ENCODE results near the gene WDR35. TPM values are rescaled to one million over a fixed set of nuclear protein-coding genes. Genes with fewer than 3 reads are reported as not detected.

WDR35 gene
- total RNA-seq, 3 donors from 2014 or later = 12.5 to 18.7 (median 17.7) TPM

DNA sequence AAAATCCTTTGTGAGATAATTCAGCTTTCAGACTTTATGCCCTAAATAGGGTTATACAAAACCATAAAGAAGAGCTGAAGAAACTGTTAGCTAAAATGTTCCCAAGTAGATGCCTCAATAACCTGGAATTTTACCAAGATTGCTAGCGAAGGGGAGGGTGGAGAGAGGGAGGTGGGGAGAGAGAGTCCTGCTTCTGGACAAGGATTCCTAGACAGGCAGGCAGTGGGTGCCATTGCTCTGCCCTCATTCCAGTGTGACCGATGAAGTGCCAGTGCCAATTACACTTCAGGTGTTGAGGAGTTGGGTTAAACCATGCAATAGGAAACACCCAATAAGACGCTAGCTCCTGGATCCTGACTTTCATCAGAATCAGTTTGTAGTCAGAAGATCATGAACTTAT is 43.4 kb upstream of the WDR35 start:
- DNase-seq (ENCODE audit: low spot score in 2 of 2) = no peak
- Histone ChIP-seq H3K27me3 (no peaks in the 10 kb centered on the region), H3K4me1 (no peaks in the 10 kb centered on the region), H3K27ac (no peak overlapping the region), H3K4me3 (no peak overlapping the region), H3K9me3 (peaks cover 4 to 11% of the 10 kb centered on the region in 2 donors), H3K36me3 (peaks cover 17% of the 10 kb centered on the region)
- intact Hi-C loops (cut with DNase I; ENCODE audit: low total_unique reads) = no loop called here
- TF ChIP-seq CTCF (IDR thresholded peaks at IDR 0.05) = no peak
- no peak for TF ChIP-seq POLR2AphosphoS5 (IDR thresholded peaks at IDR 0.05)
- no peak for TF ChIP-seq POLR2A (IDR thresholded peaks at IDR 0.05)

- no peak for TF ChIP-seq CTCF (IDR thresholded peaks at IDR 0.05)
- no peak for TF ChIP-seq POLR2AphosphoS5 (IDR thresholded peaks at IDR 0.05)
- TF ChIP-seq POLR2A (IDR thresholded peaks at IDR 0.05) = no peak
- no peak overlapping the region for H3K4me3 ChIP-seq
- no peak for DNase-seq (ENCODE audit: low spot score in 2 of 2)
- H3K27ac ChIP-seq = no peak overlapping the region
- H3K27me3 ChIP-seq = no peaks in the 10 kb centered on the region
- peaks cover 5 to 14% of the 10 kb centered on the region in 2 donors for H3K9me3 ChIP-seq
- peaks cover 13% of the 10 kb centered on the region for H3K36me3 ChIP-seq
- intact Hi-C loops (cut with DNase I; ENCODE audit: low total_unique reads) = no loop called here
- no peaks in the 10 kb centered on the region for H3K4me1 ChIP-seq
Measured at GRCh38 chr2:20030224-20030623, 40.3 kb upstream of the WDR35 start.

DNA sequence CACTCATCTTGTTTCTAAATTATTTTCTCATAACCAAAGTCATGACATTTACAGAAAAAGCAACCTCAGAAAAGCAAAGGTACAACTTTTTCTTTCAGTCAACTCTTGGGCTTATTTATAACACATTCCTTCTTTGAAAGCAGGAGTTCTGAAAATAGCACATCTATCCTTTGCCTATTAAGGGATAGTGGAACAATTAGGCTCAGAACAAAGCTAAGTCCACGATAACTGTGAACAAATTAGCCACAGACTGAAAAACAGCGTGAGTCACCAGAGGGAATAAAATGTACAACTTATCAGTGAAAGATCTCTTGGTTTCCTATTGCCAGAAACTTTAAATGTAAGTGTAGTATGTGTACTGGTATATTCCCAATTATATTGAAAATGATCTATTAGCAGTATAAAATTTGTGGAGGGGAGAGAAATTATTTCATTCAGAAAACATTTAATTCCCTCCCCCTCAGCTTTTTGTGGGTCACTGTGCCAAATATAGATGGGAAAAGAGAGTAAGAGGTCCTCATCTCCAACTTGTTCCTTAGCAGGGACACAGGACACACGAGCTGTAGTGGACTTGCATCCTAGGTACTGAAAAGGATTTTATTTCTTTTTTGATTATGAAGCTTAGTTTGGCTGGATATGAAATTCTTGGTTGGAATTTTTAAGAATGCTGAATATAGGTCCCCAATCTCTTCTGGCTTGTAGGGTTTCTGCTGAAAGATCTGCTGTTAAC is 38.0 kb upstream of the WDR35 start:
- H3K36me3 ChIP-seq = peaks cover 2% of the 10 kb centered on the region
- H3K4me3 ChIP-seq = no peak overlapping the region
- intact Hi-C loops (cut with DNase I; ENCODE audit: low total_unique reads) = no loop called here

DNA sequence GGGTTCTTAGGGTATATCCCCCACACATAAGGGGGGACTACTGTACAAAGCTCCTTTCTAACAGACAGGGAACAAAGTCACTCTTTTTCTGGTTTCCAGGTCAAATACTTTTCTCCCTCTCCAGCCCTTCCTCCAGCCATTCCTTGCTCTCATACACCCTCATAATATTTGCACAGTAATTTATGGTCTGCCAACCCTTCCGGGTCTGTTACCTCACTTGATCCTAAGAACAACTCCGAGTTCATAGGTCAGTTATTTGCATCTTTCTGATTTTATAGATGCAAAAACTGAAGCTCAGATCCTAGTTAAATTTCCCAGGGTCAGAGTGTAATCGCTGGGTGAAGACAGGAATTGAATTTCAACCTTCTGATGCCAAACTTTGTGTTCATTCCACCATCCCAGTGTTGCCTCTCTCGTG is 37.4 kb upstream of the WDR35 start:
- intact Hi-C loops (cut with DNase I; ENCODE audit: low total_unique reads) = no loop called here
- TF ChIP-seq POLR2AphosphoS5 (IDR thresholded peaks at IDR 0.05) = no peak
- TF ChIP-seq CTCF (IDR thresholded peaks at IDR 0.05) = no peak
- TF ChIP-seq POLR2A (IDR thresholded peaks at IDR 0.05) = no peak
- Histone ChIP-seq H3K27me3 (no peaks in the 10 kb centered on the region), H3K36me3 (no peaks in the 10 kb centered on the region), H3K4me1 (no peaks in the 10 kb centered on the region), H3K4me3 (no peak overlapping the region), H3K27ac (no peak overlapping the region), H3K9me3 (peaks cover 5 to 14% of the 10 kb centered on the region in 2 donors)
- DNase-seq (ENCODE audit: low spot score in 2 of 2) = no peak

More for the DNA sequence above, 38.0 kb upstream of the WDR35 start:
- Histone ChIP-seq H3K27me3 (no peaks in the 10 kb centered on the region), H3K9me3 (peaks cover 5 to 14% of the 10 kb centered on the region in 2 donors), H3K27ac (no peak overlapping the region), H3K4me1 (no peaks in the 10 kb centered on the region)
- no peak for TF ChIP-seq POLR2AphosphoS5 (IDR thresholded peaks at IDR 0.05)
- no peak for TF ChIP-seq CTCF (IDR thresholded peaks at IDR 0.05)
- TF ChIP-seq POLR2A (IDR thresholded peaks at IDR 0.05) = no peak
- no peak for DNase-seq (ENCODE audit: low spot score in 2 of 2)

- intact Hi-C loops (cut with DNase I; ENCODE audit: low total_unique reads) = no loop called here
- H3K36me3 ChIP-seq = no peaks in the 10 kb centered on the region
- H3K4me1 ChIP-seq = no peaks in the 10 kb centered on the region
- DNase-seq (ENCODE audit: low spot score in 2 of 2) = no peak
- TF ChIP-seq POLR2A (IDR thresholded peaks at IDR 0.05) (no peak), CTCF (IDR thresholded peaks at IDR 0.05) (no peak), POLR2AphosphoS5 (IDR thresholded peaks at IDR 0.05) (no peak)
- H3K4me3 ChIP-seq = no peak overlapping the region
- H3K27me3 ChIP-seq = no peaks in the 10 kb centered on the region
- peaks cover 5 to 18% of the 10 kb centered on the region in 2 donors for H3K9me3 ChIP-seq
- H3K27ac ChIP-seq = no peak overlapping the region
Measured at GRCh38 chr2:20025065-20025786, 35.3 kb upstream of the WDR35 start.

All from breast epithelium (tissue), 4 donors.